CD14-positive monocyte (primary cell): Measurements from ENCODE around the gene POU2F1. TPM values are rescaled to one million over a fixed set of nuclear protein-coding genes. Genes with fewer than 3 reads are reported as not detected.
A peak's percentile ranks its signal among the peaks of the same experiment; 100 is the strongest.

Experiments used
- DNase-seq, 3 donors: peaks; one replicate each; pipeline ENCODE4 v3.0.0-alpha.2; 2011 to 2022
- H2AFZ ChIP-seq: 2 replicates; pipeline ENCODE4 v1.6.0; 2012; ENCODE audit warnings: mild to moderate bottlenecking, low read depth, low read length, inconsistent platforms; ENCODE audit not compliant: insufficient read depth, poor library complexity, severe bottlenecking
- H3K27ac ChIP-seq, 2 donors: 1 replicate in 1 of 2; 2 replicates in 1 of 2; pipeline ENCODE4 v1.5.1; 2012 to 2013; ENCODE audit warnings: low read length in 2 of 2, control low read depth in 1 of 2, inconsistent platforms in 1 of 2, low read depth in 1 of 2, mild to moderate bottlenecking in 1 of 2
- H3K27me3 ChIP-seq, 2 donors: one replicate each; pipeline versions ENCODE4 v1.6.0 to v1.6.1; 2011 to 2013; ENCODE audit warnings: low read length in 2 of 2; ENCODE audit not compliant: control insufficient read depth in 2 of 2, insufficient read depth in 2 of 2
- H3K36me3 ChIP-seq, 2 donors: replicated peaks in 1 of 2; 1 replicate in 1 of 2; 2 replicates in 1 of 2; pipeline versions ENCODE4 v1.5.1 to v1.6.1; 2012 to 2013; ENCODE audit warnings: low read length in 2 of 2, control low read depth in 1 of 2, inconsistent platforms in 1 of 2, mild to moderate bottlenecking in 1 of 2; ENCODE audit not compliant: insufficient read depth in 2 of 2, control insufficient read depth in 1 of 2
- H3K4me1 ChIP-seq, 2 donors: 1 replicate in 1 of 2; 2 replicates in 1 of 2; pipeline versions ENCODE4 v1.5.1 to v1.6.1; 2012 to 2013; ENCODE audit warnings: low read length in 2 of 2, control low read depth in 1 of 2, inconsistent platforms in 1 of 2, mild to moderate bottlenecking in 1 of 2, moderate library complexity in 1 of 2; ENCODE audit not compliant: insufficient read depth in 2 of 2, control insufficient read depth in 1 of 2
- H3K4me2 ChIP-seq: replicated peaks from 2 replicates; pipeline ENCODE3; 2012; ENCODE audit warnings: low read length, moderate library complexity, mild to moderate bottlenecking; ENCODE audit not compliant: poor library complexity, severe bottlenecking; ENCODE audit errors: extremely low read depth
- H3K4me3 ChIP-seq, 3 experiments: fragments of 200-600 bp in 1 of 3; sonication (generic) in 1 of 3; replicated peaks in 1 of 3; 1 replicate in 2 of 3; 2 replicates in 1 of 3; pipeline ENCODE4 v1.5.1; 2011 to 2013; ENCODE audit warnings: low read length in 3 of 3, mild to moderate bottlenecking in 3 of 3, control low read depth in 2 of 3, low read depth in 2 of 3, inconsistent platforms in 1 of 3, moderate library complexity in 1 of 3
- H3K79me2 ChIP-seq: 2 replicates; pipeline ENCODE4 v1.6.0; 2012; ENCODE audit warnings: mild to moderate bottlenecking, control low read depth, inconsistent platforms, low read length, moderate library complexity; ENCODE audit not compliant: insufficient read depth
- H3K9ac ChIP-seq: 2 replicates; pipeline ENCODE4 v1.6.0; 2017; ENCODE audit warnings: low read length, mild to moderate bottlenecking; ENCODE audit not compliant: insufficient read depth, poor library complexity, severe bottlenecking
- H3K9me3 ChIP-seq, 2 donors: replicated peaks in 1 of 2; 1 replicate in 1 of 2; 2 replicates in 1 of 2; pipeline versions ENCODE4 v1.5.1 to v1.6.1; 2012 to 2013; ENCODE audit warnings: low read length in 2 of 2, control low read depth in 1 of 2; ENCODE audit not compliant: control insufficient read depth in 1 of 2, insufficient read depth in 1 of 2
- H4K20me1 ChIP-seq: 2 replicates; pipeline ENCODE4 v1.6.0; 2012; ENCODE audit warnings: mild to moderate bottlenecking, low read length, control low read depth, moderate library complexity; ENCODE audit not compliant: insufficient read depth
- H3K27ac Mint-ChIP-seq, 7 donors: one replicate each; pipeline ENCODE4 v1.8.0; 2020; ENCODE audit warnings: mild to moderate bottlenecking in 7 of 7, mixed read lengths in 7 of 7, moderate library complexity in 6 of 7, inconsistent platforms in 2 of 7
- H3K27me3 Mint-ChIP-seq, 3 donors: one replicate each; pipeline ENCODE4 v1.8.0; 2021 to 2022; ENCODE audit warnings: low read depth in 3 of 3, mild to moderate bottlenecking in 3 of 3, mixed read lengths in 3 of 3, moderate library complexity in 3 of 3, inconsistent platforms in 1 of 3
- H3K36me3 Mint-ChIP-seq, 2 donors: one replicate each; pipeline ENCODE4 v1.8.0; 2020; ENCODE audit warnings: mixed read lengths in 2 of 2, inconsistent platforms in 1 of 2, mild to moderate bottlenecking in 1 of 2
- H3K4me1 Mint-ChIP-seq: one replicate; pipeline ENCODE4 v1.8.0; 2020; ENCODE audit warnings: mild to moderate bottlenecking, mixed read lengths
- H3K4me3 Mint-ChIP-seq, 2 donors: one replicate each; pipeline ENCODE4 v1.8.0; 2020; ENCODE audit warnings: mild to moderate bottlenecking in 2 of 2, mixed read lengths in 2 of 2, moderate library complexity in 1 of 2
- H3K9me3 Mint-ChIP-seq, 7 donors: one replicate each; pipeline ENCODE4 v1.8.0; 2020 to 2022; ENCODE audit warnings: mixed read lengths in 7 of 7, mild to moderate bottlenecking in 6 of 7, moderate library complexity in 6 of 7, inconsistent platforms in 2 of 7
- WGBS: methylation state at CpG from one replicate; pipeline ENCODE4 v1.1.5; 2013; ENCODE audit warnings: missing lambda C conversion rate; ENCODE audit not compliant: insufficient coverage; 5-methylcytosine and 5-hydroxymethylcytosine counted together
- intact Hi-C, 2 donors: fragments of 100-400 bp; cut with micrococcal nuclease; formaldehyde crosslinking; loops; one replicate each; pipeline versions ENCODE4 v1.15.0 to v1.15.1; 2023
- polyA plus RNA-seq, 3 donors: library from polyadenylated mRNA; depleted of rRNA in 1 of 3; unstranded in 2 of 3; stranded (reverse) in 1 of 3; fragments of 300-500 nt in 2 of 3; fragments of >200 nt in 1 of 3; fragmentation: Illumina TruSeq in 2 of 3; gene quantifications; 1 replicate in 2 of 3; 2 replicates in 1 of 3; pipeline ENCODE4 v1.2.3, GENCODE V29; 2012 to 2021
- TF ChIP-seq, protein P1 (sequence below): fragments of 200-600 bp; IDR thresholded peaks from one replicate; pipeline ENCODE4 v1.8.0; 2022; ENCODE audit warnings: antibody characterized with exemption, mild to moderate bottlenecking

Gene POU2F1
- polyA plus RNA-seq, 3 donors, result 2.3 to 4.2 (median 3.9) TPM

DNA sequence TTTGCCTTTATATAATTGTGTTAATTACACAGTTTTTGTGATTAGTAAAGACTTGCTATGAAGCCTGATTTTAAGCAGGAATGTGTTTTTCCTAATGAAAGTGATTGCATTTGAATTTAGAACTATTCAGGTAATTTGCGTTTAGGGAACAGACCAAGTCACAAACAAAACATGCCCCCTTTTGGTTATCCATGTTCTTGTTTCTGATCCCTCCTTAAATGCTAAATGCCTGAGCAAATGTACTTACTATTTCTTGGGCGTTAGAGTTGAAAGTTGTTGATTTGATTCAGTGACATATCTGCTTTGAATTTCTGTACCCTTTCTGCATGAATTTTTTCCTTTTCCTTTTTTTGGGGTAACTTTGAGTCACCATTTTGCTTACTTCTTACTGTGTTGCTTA is 5.2 kb downstream of the POU2F1 start:
- TF ChIP-seq, protein P1, sequence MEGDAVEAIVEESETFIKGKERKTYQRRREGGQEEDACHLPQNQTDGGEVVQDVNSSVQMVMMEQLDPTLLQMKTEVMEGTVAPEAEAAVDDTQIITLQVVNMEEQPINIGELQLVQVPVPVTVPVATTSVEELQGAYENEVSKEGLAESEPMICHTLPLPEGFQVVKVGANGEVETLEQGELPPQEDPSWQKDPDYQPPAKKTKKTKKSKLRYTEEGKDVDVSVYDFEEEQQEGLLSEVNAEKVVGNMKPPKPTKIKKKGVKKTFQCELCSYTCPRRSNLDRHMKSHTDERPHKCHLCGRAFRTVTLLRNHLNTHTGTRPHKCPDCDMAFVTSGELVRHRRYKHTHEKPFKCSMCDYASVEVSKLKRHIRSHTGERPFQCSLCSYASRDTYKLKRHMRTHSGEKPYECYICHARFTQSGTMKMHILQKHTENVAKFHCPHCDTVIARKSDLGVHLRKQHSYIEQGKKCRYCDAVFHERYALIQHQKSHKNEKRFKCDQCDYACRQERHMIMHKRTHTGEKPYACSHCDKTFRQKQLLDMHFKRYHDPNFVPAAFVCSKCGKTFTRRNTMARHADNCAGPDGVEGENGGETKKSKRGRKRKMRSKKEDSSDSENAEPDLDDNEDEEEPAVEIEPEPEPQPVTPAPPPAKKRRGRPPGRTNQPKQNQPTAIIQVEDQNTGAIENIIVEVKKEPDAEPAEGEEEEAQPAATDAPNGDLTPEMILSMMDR, result no peak
- Mint-ChIP-seq H3K4me3 (no peak overlapping the region), H3K27ac (no peak overlapping the region), H3K9me3 (no peaks in the 10 kb centered on the region), H3K36me3 (peaks cover 0 to 2% of the 10 kb centered on the region in 2 donors), H3K4me1 (peaks cover 59% of the 10 kb centered on the region), H3K27me3 (no peaks in the 10 kb centered on the region)
- H2AFZ ChIP-seq, result no peak overlapping the region
- H3K36me3 ChIP-seq, result no peaks in the 10 kb centered on the region
- H3K4me1 ChIP-seq, result peaks cover 29 to 39% of the 10 kb centered on the region in 2 donors
- H3K4me2 ChIP-seq, result no peak overlapping the region
- intact Hi-C loops, result loop anchor here (10.0 kb wide), 4 partner anchors 161 to 709 kb away; partner anchors contain the start of genes DCAF6 (in 1 of the 2) and MPC2 (in 1 of the 2)
- H3K79me2 ChIP-seq, result peaks cover 82% of the 10 kb centered on the region
- no CpG with 5 or more reads among the region's 2 CpGs for WGBS
- no peak overlapping the region for H3K4me3 ChIP-seq
- no peaks in the 10 kb centered on the region for H3K9me3 ChIP-seq
- peaks cover 5% of the 10 kb centered on the region for H4K20me1 ChIP-seq
- DNase-seq, result no peak
- H3K9ac ChIP-seq, result no peak overlapping the region
- no peak overlapping the region for H3K27ac ChIP-seq
- H3K27me3 ChIP-seq, result no peaks in the 10 kb centered on the region

DNA sequence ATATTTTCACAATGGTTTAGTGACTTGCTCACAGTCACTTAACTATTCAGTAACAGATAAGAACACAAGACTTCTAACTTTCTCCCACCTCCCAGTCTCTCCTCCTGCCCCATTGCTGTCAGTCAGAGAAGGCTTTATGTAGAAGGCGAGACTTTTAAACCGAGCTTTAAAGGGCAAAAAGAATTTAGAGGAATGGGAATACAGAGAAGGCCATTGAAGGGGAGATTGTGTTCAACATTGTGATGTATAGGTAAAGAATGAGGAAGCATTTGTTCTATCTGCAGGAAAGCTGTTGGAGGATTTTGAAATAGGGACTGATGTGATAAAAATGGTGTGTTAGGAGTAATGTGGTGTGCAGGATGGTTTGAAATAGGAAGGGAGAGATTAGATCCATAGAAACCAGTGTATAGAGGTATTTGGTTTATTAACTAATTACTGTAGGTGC is 7.3 kb downstream of the POU2F1 start:
- Histone ChIP-seq H3K4me2 (no peak overlapping the region), H3K9ac (no peak overlapping the region), H4K20me1 (peaks cover 9% of the 10 kb centered on the region), H3K27me3 (no peaks in the 10 kb centered on the region), H2AFZ (no peak overlapping the region), H3K36me3 (no peaks in the 10 kb centered on the region), H3K27ac (peak overlapping the region in 1 of 2 donors; percentile 45), H3K79me2 (peaks cover 97% of the 10 kb centered on the region), H3K9me3 (no peaks in the 10 kb centered on the region), H3K4me1 (peaks cover 22 to 30% of the 10 kb centered on the region in 2 donors), H3K4me3 (no peak overlapping the region)
- H3K27ac Mint-ChIP-seq, result peak overlapping the region in 2 of 7 donors; percentile 21 to 51
- intact Hi-C loops, result loop anchor here (10.0 kb wide), 4 partner anchors 163 to 707 kb away; partner anchors contain the start of genes DCAF6 (in 1 of the 2) and MPC2 (in 1 of the 2)
- H3K36me3 Mint-ChIP-seq, result peaks cover 0 to 4% of the 10 kb centered on the region in 2 donors
- WGBS, result no CpG with 5 or more reads among the region's 2 CpGs
- H3K4me1 Mint-ChIP-seq, result peaks cover 55% of the 10 kb centered on the region
- peak in 1 of 3 donors; percentile 13 for DNase-seq
- TF ChIP-seq, protein P1, result no peak
- H3K9me3 Mint-ChIP-seq, result no peaks in the 10 kb centered on the region
- no peak overlapping the region for H3K4me3 Mint-ChIP-seq
- no peaks in the 10 kb centered on the region for H3K27me3 Mint-ChIP-seq
